ENCODE results near the gene RBM17.
A peak's percentile ranks its signal among the peaks of the same experiment; 100 is the strongest.
"Not testable (repeated sequence)": the region's sequence is repeated elsewhere in the genome, so short reads cannot be mapped to it uniquely, and the experiment has no call there.

Gene RBM17

GRCh38 chr10:6088721-6089333, at the start of gene RBM17:
Gene RBM17 (plus strand): TSS chr10:6089034. CDS start chr10:6097066, 8,032 bp downstream.
- peak; percentile 86 to 97 (median 93) for DNase-seq
- intact Hi-C loops (cut with DNase I): loop anchor here (5.0 to 10.0 kb wide), 2 partner anchors 73 to 74 kb away; no protein-coding TSS in a partner anchor

GRCh38 chr10:6039711-6040110, 49.1 kb upstream of the RBM17 start:
- peak in 1 of 42 donors; percentile 8 for DNase-seq
- intact Hi-C loops (cut with DNase I): no loop called here

GRCh38 chr10:6040205-6040604, 48.6 kb upstream of the RBM17 start:
- DNase-seq: no peak
- intact Hi-C loops (cut with DNase I): no loop called here

DNA sequence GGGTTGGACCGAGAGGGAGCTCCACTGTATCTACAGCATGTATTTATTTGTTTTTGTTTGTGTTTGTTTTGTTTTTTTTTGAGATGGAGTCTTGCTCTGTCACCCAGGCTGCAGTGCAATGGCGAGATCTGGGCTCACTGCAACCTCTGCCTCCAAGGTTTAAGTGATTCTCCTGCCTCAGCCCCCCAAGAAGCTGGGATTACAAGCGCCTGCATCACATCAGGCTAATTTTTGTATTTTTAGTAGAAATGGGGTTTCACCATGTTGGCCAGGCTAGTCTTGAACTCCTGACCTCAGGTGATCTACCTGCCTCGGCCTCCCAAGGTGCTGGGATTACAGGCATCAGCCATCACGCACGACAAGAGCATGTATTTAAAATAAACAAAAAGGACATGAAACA, 45.5 kb upstream of the RBM17 start:
- DNase-seq: peak in 1 of 42 donors; percentile 9
- intact Hi-C loops (cut with DNase I): not testable (repeated sequence)

DNA sequence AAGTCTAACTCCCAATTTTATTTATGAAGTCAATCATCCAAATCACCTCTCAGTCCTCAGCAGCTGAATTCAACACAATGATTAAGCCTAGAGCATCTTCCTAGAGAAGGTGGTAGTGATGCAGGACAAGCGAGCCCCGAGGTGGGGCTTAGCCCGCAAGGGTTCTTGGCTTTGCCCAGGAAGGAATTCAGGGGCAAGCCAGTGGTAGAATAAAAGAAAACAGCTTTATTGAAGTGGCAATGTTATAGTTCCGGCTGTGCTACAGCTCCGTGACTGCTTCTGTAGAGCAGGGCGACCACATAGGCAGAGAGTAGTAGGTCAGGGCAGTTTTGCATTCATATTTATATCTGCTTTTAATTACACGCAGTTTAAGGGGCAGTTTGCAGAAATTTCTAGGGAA, 44.8 kb upstream of the RBM17 start:
- peak in 2 of 42 donors; percentile 1 to 20 for DNase-seq
- intact Hi-C loops (cut with DNase I): no loop called here

- intact Hi-C loops (cut with DNase I): no loop called here
- DNase-seq: peak in 2 of 42 donors; percentile 14 to 36
Observed at GRCh38 chr10:6044751-6045313, 44.0 kb upstream of the RBM17 start.

DNA sequence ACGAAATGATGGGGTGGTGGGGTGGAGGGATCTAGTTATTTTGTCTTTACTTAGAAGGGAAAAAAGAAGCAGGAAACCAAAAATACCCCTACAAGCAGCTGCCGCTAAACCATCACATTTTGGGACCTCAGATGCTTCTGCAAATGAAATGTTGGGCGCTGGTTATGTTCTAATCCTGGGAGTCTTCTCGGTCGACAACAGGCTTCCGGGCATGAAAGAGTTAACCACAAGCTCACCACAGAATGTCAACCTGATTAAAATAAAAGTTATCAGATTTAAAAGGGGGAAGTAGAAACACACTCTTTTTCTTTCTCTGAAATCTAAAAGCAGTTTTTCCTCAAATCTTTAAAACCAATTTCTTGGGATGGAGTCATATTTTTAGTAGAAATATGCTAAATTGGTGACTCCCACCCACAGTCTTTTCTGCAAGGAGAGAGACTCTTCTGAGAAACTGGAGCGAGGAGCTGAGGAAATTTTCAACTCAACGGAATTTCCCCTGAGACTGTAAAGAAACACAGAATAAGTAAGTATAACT, 43.5 kb upstream of the RBM17 start:
- DNase-seq: peak in 6 of 42 donors; percentile 22 to 62 (median 46)
- intact Hi-C loops (cut with DNase I): no loop called here

GRCh38 chr10:6045878-6046772, 42.7 kb upstream of the RBM17 start:
- peak in 2 of 42 donors; percentile 25 to 33 for DNase-seq
- intact Hi-C loops (cut with DNase I): no loop called here

- intact Hi-C loops (cut with DNase I): no loop called here
Observed at GRCh38 chr10:6046773-6047611, 41.8 kb upstream of the RBM17 start.

DNA sequence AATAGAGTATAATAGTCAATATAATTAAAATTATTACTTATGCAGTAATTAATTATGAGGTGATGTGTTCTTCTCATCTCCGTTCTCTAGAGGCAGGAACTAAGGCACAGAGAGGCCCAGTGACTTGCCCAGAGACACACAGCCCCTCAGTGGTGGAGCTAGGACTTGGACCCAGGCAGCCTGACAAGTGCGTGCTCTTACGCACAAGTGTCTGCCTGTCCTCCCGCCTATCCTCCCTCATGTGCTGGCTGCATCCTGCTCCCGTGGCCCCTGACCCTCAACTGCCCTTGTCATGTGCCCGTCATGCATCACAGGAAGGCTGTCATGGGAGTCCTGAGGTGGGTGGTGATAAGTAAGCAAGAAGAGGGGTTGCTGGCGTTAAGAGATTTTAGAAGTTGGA, 41.0 kb upstream of the RBM17 start:
- peak in 2 of 42 donors; percentile 5 to 22 for DNase-seq
- intact Hi-C loops (cut with DNase I): no loop called here

More at GRCh38 chr10:6046773-6047611, 41.8 kb upstream of the RBM17 start:
- DNase-seq: peak in 2 of 42 donors; percentile 17 to 26

GRCh38 chr10:6048281-6049030, 40.4 kb upstream of the RBM17 start:
- peak in 2 of 42 donors; percentile 10 to 28 for DNase-seq
- intact Hi-C loops (cut with DNase I): no loop called here

DNA sequence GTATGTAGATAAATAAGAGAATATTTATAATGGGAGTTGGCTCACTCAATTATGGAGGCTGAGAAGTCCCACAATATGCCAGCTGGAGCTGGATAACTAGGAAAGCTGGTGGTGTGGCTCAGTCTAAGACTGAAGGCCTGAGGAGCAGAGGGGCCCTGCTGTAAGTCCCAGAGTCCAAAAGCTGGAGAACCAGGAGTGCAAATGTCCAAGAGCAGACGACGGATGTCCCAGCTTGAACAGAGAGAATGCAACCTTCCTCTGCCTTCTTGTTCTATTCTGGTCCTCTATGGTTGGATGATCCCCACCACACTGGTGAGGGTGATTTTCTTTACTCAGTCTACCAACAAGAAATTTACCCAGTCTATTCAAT, 39.8 kb upstream of the RBM17 start:
- intact Hi-C loops (cut with DNase I): no loop called here
- peak in 2 of 42 donors; percentile 13 to 25 for DNase-seq

- intact Hi-C loops (cut with DNase I): no loop called here
Observed at GRCh38 chr10:6050801-6051445, 37.9 kb upstream of the RBM17 start.

GRCh38 chr10:6052247-6053221, 36.3 kb upstream of the RBM17 start:
- intact Hi-C loops (cut with DNase I): no loop called here
- DNase-seq: peak in 38 of 42 donors; percentile 15 to 84 (median 52)

More at GRCh38 chr10:6050801-6051445, 37.9 kb upstream of the RBM17 start:
- peak in 15 of 42 donors; percentile 5 to 61 (median 24) for DNase-seq

GRCh38 chr10:6053303-6053702, 35.5 kb upstream of the RBM17 start:
- DNase-seq: peak in 2 of 42 donors; percentile 17 to 18
- intact Hi-C loops (cut with DNase I): no loop called here
